ENCODE data around the gene PHACTR2.
"Not testable (repeated sequence)": the region's sequence is repeated elsewhere in the genome, so short reads cannot be mapped to it uniquely, and the experiment has no call there.

Gene PHACTR2

GRCh38 chr6:143864234-143864633 lies 186.5 kb downstream of the PHACTR2 start, which contains the start of gene ZC2HC1B:
TSS of gene ZC2HC1B (plus strand) at chr6:143864474. CDS start at chr6:143864540, 66 bp downstream.
- no peak within 1 kb of the TSS for H3K4me2 ChIP-seq (ENCODE audit: insufficient read depth, low read length)
- no peaks in the 10 kb centered on the region for H3K27me3 ChIP-seq (ENCODE audit: insufficient read depth, low read length, poor library complexity)
- peaks cover 67% of the 10 kb centered on the region for H3K36me3 ChIP-seq (ENCODE audit: insufficient read depth, low read length)
- DNase-seq, result no peak
- ATAC-seq (ENCODE audit: insufficient read depth, low read depth), result no peak
- H4K20me1 ChIP-seq (ENCODE audit: insufficient read depth, low read length), result no peaks in the 10 kb centered on the region
- H3K4me1 ChIP-seq (ENCODE audit: insufficient read depth, low read length), result no peaks in the 10 kb centered on the region
- H3K9ac ChIP-seq (ENCODE audit: low read depth, low read length), result no peak within 1 kb of the TSS
- H3K79me2 ChIP-seq (ENCODE audit: insufficient read depth, low read length), result no peaks in the 10 kb centered on the region
- H3K4me3 ChIP-seq (ENCODE audit: low read depth in 1 of 2, low read length in 2 of 2), result no peak within 1 kb of the TSS
- TF ChIP-seq EZH2 (IDR thresholded peaks at IDR 0.05; ENCODE audit: borderline replicate concordance, low read depth, low read length, severe bottlenecking) (no peak), CTCF (IDR thresholded peaks at IDR 0.05; ENCODE audit: borderline replicate concordance, extremely low read depth, low read length, poor library complexity, severe bottlenecking) (no peak)
- no peaks in the 10 kb centered on the region for H3K9me3 ChIP-seq (ENCODE audit: insufficient read depth, low read length, severe bottlenecking)
- H3K27ac ChIP-seq (ENCODE audit: low read length), result no peak within 1 kb of the TSS
- H2AFZ ChIP-seq (ENCODE audit: low read depth, low read length), result no peak within 1 kb of the TSS

GRCh38 chr6:143867236-143867635 lies 189.5 kb downstream of the PHACTR2 start:
- Histone ChIP-seq H4K20me1 (ENCODE audit: insufficient read depth, low read length) (no peaks in the 10 kb centered on the region), H3K36me3 (ENCODE audit: insufficient read depth, low read length) (peaks cover 37% of the 10 kb centered on the region), H3K9ac (ENCODE audit: low read depth, low read length) (no peak overlapping the region), H3K79me2 (ENCODE audit: insufficient read depth, low read length) (no peaks in the 10 kb centered on the region), H3K4me1 (ENCODE audit: insufficient read depth, low read length) (no peaks in the 10 kb centered on the region), H3K9me3 (ENCODE audit: insufficient read depth, low read length, severe bottlenecking) (no peaks in the 10 kb centered on the region), H3K27me3 (ENCODE audit: insufficient read depth, low read length, poor library complexity) (no peaks in the 10 kb centered on the region), H3K4me3 (ENCODE audit: low read depth in 1 of 2, low read length in 2 of 2) (no peak overlapping the region), H2AFZ (ENCODE audit: low read depth, low read length) (no peak overlapping the region), H3K27ac (ENCODE audit: low read length) (no peak overlapping the region), H3K4me2 (ENCODE audit: insufficient read depth, low read length) (no peak overlapping the region)
- no peak for DNase-seq
- ATAC-seq (ENCODE audit: insufficient read depth, low read depth), result no peak
- TF ChIP-seq CTCF (IDR thresholded peaks at IDR 0.05; ENCODE audit: borderline replicate concordance, extremely low read depth, low read length, poor library complexity, severe bottlenecking) (no peak), EZH2 (IDR thresholded peaks at IDR 0.05; ENCODE audit: borderline replicate concordance, low read depth, low read length, severe bottlenecking) (no peak)

DNA sequence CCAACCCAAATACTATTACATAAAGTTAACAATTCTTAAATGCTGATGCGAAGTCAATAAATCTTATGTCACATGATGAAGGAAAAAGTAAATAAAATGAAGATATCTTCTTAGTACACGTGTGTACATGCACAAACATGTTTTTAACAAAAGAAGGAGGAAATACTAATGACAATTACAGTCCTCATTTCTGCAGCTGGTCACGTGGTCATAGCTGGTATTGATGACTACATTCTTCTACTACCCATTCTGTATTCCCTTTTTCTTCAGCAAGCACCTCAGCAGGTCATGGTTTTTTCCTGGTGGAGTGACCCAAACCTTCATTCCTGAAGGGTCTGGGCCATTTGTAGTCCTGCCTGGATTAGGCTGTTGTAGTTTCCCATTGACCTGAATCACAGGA lies 191.0 kb downstream of the PHACTR2 start:
- ATAC-seq (ENCODE audit: insufficient read depth, low read depth); H3K9me3 ChIP-seq (ENCODE audit: insufficient read depth, low read length, severe bottlenecking): not testable (repeated sequence)

DNA sequence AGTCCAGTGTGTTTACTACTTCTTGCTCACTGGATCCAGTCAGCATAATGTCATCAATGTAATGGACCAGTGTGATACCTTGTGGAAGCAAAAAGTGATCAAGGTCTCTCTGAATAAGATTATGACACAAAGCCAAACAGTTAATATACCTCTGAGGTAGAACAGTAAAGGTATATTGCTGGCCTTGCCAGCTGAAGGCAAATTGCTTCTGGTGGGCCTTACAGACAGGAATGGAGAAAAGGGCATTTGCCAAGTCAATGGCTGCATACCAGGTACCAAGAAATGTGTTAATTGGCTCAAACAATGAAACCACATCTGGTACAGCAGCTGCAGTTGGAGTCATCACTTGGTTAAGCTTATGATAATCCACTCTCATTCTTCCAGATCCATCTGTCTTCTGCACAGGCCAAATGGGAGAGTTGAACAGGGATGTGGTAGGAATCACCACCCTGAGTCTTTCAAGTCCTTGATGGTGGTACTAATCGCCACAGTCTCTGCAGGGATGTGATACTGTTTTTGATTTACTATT lies 193.5 kb downstream of the PHACTR2 start:
- H3K4me2 ChIP-seq (ENCODE audit: insufficient read depth, low read length); H4K20me1 ChIP-seq (ENCODE audit: insufficient read depth, low read length); H3K27ac ChIP-seq (ENCODE audit: low read length); H3K36me3 ChIP-seq (ENCODE audit: insufficient read depth, low read length); H3K4me3 ChIP-seq (ENCODE audit: low read depth in 1 of 2, low read length in 2 of 2); H3K79me2 ChIP-seq (ENCODE audit: insufficient read depth, low read length); ATAC-seq (ENCODE audit: insufficient read depth, low read depth); H3K9me3 ChIP-seq (ENCODE audit: insufficient read depth, low read length, severe bottlenecking); H3K9ac ChIP-seq (ENCODE audit: low read depth, low read length); H2AFZ ChIP-seq (ENCODE audit: low read depth, low read length); H3K27me3 ChIP-seq (ENCODE audit: insufficient read depth, low read length, poor library complexity); H3K4me1 ChIP-seq (ENCODE audit: insufficient read depth, low read length); DNase-seq: not testable (repeated sequence)

More for the DNA sequence above, 191.0 kb downstream of the PHACTR2 start:
- not testable (repeated sequence) for H3K27ac ChIP-seq (ENCODE audit: low read length); H3K4me1 ChIP-seq (ENCODE audit: insufficient read depth, low read length); H2AFZ ChIP-seq (ENCODE audit: low read depth, low read length); H3K4me3 ChIP-seq (ENCODE audit: low read depth in 1 of 2, low read length in 2 of 2); H3K27me3 ChIP-seq (ENCODE audit: insufficient read depth, low read length, poor library complexity); H3K9ac ChIP-seq (ENCODE audit: low read depth, low read length); H3K79me2 ChIP-seq (ENCODE audit: insufficient read depth, low read length); H3K4me2 ChIP-seq (ENCODE audit: insufficient read depth, low read length); DNase-seq; H4K20me1 ChIP-seq (ENCODE audit: insufficient read depth, low read length)
- peaks cover 22% of the 10 kb centered on the region; the same call in 1 of the 2 replicates for H3K36me3 ChIP-seq (ENCODE audit: insufficient read depth, low read length)
